Mesodermal cell (in vitro differentiated cells): ENCODE data around the gene KLHL1.

ENCODE experiments used
- H3K27ac ChIP-seq: 2 replicates; pipeline ENCODE4 v1.7.0; 2013; ENCODE audit warnings: mild to moderate bottlenecking, low read depth, low read length, moderate library complexity; ENCODE audit not compliant: severe bottlenecking
- H3K36me3 ChIP-seq: 2 replicates; pipeline ENCODE4 v1.7.1; 2013; ENCODE audit warnings: mild to moderate bottlenecking, low read length, moderate library complexity; ENCODE audit not compliant: control insufficient read depth, insufficient read depth
- H3K4me1 ChIP-seq: one replicate; pipeline ENCODE4 v1.7.1; 2013; ENCODE audit warnings: mild to moderate bottlenecking, low read length; ENCODE audit not compliant: insufficient read depth, control insufficient read depth, poor library complexity, severe bottlenecking
- H3K4me3 ChIP-seq: 2 replicates; pipeline ENCODE4 v1.7.0; 2013; ENCODE audit warnings: low read length, control low read depth, mild to moderate bottlenecking; ENCODE audit not compliant: insufficient read depth, poor library complexity, severe bottlenecking; ENCODE audit errors: extremely low read depth
- H3K9me3 ChIP-seq: 2 replicates; pipeline ENCODE4 v1.7.1; 2013; ENCODE audit warnings: mild to moderate bottlenecking, low read length, moderate library complexity; ENCODE audit not compliant: control insufficient read depth
- WGBS, 2 experiments: methylation state at CpG; one replicate each; pipeline ENCODE4 v1.1.5; 2013; ENCODE audit warnings: missing lambda C conversion rate in 2 of 2; ENCODE audit not compliant: insufficient coverage in 2 of 2; 5-methylcytosine and 5-hydroxymethylcytosine counted together

The KLHL1 gene

DNA sequence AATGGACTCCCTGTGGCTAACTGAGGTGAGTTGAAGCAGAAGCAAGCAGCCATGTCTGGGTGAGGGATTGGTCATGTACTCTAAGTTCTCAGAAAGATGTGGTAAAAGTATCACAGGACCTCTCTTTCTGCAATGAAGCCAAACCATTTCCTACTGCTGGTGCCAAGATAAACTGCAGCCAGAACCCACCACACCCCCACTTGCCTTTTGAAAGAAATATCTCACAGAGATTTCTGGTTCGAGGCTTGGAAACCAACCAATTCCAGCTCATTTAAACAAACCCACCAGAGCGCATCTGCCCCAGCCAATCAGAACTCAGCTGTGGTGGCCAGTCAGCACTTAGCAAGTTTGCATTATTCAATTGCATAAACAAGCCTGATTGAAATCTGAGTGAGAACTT lies 205.2 kb downstream of the KLHL1 start:
- no peaks in the 10 kb centered on the region for H3K9me3 ChIP-seq
- 93 to 100% methylated on average over 1 to 2 of the region's 2 CpGs for WGBS, 2 experiments
- H3K27ac ChIP-seq: no peak overlapping the region
- H3K36me3 ChIP-seq: no peaks in the 10 kb centered on the region
- H3K4me3 ChIP-seq: no peak overlapping the region
- H3K4me1 ChIP-seq: no peaks in the 10 kb centered on the region

DNA sequence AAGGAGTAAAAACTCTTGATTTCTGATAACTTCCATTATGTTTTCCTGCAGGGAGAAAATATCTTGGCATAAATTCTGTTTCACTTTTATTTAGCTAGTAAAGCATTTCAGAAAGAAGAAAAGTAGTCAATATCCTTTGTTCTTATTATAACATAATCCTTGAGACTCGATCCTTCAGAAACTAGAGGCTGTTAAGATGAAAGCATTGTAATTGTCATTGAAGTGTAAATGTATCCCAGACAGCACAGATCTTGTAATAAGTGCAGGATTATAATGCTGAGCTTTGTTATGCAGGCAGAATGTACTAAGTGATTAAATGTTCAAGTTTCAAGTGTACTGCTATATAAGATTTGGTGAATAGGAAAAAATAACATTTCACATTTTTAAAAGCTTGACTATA lies 225.8 kb downstream of the KLHL1 start:
- Histone ChIP-seq H3K4me1 (no peaks in the 10 kb centered on the region), H3K4me3 (no peak overlapping the region), H3K36me3 (no peaks in the 10 kb centered on the region), H3K27ac (no peak overlapping the region), H3K9me3 (no peaks in the 10 kb centered on the region)
- WGBS, 2 experiments: 67% methylated on average over 1 of the region's 1 CpG; no CpG with 5 or more reads in 1 of the 2 experiments

DNA sequence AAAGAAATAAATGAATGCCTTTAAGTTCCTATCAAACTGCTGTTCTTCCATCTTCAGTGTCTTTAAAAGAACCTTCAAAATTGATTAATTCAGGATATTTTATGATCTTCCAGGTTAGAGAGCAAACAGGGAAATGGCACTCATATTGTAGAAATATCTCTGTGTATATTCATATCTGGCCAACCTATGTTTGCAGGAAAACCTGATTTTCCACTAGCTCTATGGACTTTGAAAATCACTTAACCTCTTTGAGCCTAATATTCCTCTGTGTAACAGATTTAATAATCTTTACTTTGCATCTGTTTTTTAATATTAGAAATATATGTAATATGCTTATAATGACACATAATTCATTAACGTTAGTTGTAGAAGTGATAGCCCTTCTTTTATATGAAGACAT lies 228.3 kb downstream of the KLHL1 start:
- Histone ChIP-seq H3K27ac (no peak overlapping the region), H3K9me3 (no peaks in the 10 kb centered on the region), H3K36me3 (no peaks in the 10 kb centered on the region), H3K4me3 (no peak overlapping the region), H3K4me1 (no peaks in the 10 kb centered on the region)
- WGBS, 2 experiments: no CpG with 5 or more reads among the region's 1 CpG

DNA sequence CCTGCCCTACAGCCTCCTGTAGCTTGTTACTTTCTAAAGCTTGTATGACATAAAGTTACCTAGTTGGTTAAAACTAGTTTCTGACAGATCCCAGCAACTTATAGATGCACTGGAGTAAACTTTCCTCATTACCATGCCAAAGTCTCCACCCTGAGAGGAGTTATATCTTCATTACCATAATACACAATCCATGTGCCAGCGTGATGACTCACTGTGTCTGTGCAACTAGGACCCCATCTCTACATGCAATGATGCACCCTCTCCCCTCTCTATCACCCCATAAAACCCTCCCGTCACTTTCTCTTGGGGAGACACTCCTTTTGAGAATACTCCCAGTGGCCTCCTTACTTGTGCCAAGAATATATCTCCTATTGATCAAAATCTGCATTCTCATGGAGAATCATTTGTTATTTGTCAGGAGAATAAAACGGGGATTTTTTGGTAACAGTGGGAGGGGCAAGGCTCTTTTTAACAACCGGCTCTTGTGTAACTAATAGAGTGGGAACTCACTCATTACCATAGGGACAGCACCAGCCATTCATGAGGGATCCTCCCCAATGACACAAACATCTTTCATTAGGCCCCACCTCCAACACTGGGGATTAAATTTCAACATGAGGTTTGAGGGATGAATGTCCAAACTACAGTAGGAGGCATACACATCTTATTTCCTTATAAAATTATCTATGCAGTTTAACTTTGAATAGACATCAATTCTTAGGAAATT lies 235.8 kb downstream of the KLHL1 start:
- Histone ChIP-seq H3K4me3 (no peak overlapping the region), H3K27ac (no peak overlapping the region), H3K9me3 (no peaks in the 10 kb centered on the region), H3K36me3 (no peaks in the 10 kb centered on the region), H3K4me1 (no peaks in the 10 kb centered on the region)
- 90 to 100% methylated on average over 1 of the region's 4 CpGs for WGBS, 2 experiments

DNA sequence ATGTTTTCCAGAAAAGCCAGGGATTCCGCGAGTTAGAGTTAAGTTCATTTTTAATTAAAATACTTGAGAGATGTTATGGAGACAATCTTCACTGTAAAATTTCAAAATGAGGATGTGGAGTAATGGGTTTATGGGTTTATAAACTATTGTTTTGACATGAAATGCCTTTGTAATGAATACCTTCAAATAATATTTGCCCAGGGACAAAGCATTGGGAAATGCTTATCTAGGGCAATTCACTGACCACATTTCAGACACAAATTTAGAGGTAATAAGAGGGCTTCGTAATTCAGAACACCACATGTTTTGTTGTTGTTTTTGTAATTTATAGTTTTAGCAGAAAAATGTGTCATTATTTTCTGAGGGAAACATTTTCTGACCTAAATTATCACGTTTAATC lies 241.7 kb downstream of the KLHL1 start:
- no peaks in the 10 kb centered on the region for H3K9me3 ChIP-seq
- no peaks in the 10 kb centered on the region for H3K36me3 ChIP-seq
- no peak overlapping the region for H3K4me3 ChIP-seq
- WGBS, 2 experiments: 100% methylated on average over 2 of the region's 4 CpGs
- H3K27ac ChIP-seq: no peak overlapping the region
- H3K4me1 ChIP-seq: no peaks in the 10 kb centered on the region

DNA sequence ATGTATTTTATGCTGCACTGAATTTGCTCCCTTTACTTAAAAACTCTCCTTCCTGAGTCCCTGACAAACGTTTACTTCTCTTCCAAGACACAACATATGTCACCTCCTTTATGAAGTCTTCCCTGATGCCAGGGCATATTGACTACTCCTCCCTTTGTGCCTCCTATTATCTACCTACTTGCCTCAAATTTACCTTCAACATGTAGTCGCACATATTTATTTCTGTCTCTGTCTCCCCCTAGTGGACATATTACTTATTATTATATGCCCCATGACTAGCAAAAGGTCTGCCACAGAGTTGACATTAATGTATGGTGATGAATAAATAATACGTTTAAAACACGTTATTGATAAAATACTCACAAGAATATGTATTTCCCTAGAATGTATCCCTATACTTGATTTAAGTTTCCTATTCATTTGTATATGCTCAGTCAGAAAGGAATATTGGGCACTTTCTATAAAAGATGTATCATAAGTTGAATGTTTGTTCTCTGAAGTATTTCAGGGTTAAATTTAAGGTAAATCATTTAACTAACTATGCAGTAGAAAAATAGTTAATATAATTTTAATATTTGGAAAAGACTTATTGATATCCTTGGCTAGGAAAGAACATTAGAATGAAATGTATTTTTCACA lies 250.9 kb downstream of the KLHL1 start:
- Histone ChIP-seq H3K36me3 (no peaks in the 10 kb centered on the region), H3K27ac (no peak overlapping the region), H3K4me3 (no peak overlapping the region), H3K9me3 (no peaks in the 10 kb centered on the region), H3K4me1 (no peaks in the 10 kb centered on the region)
- WGBS, 2 experiments: 0% methylated on average over 1 of the region's 4 CpGs

DNA sequence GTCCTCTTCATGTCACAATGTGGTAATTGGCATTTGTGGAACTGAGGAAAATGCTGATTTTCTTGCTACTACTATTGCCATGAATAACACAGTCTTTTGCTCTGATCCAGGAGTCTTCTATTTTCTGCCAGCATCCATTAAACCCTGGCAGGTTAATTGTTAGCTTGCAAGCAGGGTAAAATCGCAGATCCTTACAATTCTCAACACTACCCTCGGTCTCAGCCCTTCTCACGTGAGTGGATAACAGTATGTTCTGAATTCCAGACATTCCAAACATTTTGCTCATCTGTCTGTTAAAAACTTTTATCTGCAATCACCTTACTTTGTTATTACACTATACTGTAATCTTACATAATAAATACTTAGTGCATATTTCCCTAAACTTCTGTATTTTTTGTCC lies 251.9 kb downstream of the KLHL1 start:
- H3K27ac ChIP-seq: peak overlapping the region; percentile 52
- H3K9me3 ChIP-seq: no peaks in the 10 kb centered on the region
- WGBS, 2 experiments: 11% methylated on average over 3 of the region's 3 CpGs; no CpG with 5 or more reads in 1 of the 2 experiments
- H3K4me1 ChIP-seq: no peaks in the 10 kb centered on the region
- no peak overlapping the region for H3K4me3 ChIP-seq
- H3K36me3 ChIP-seq: no peaks in the 10 kb centered on the region

DNA sequence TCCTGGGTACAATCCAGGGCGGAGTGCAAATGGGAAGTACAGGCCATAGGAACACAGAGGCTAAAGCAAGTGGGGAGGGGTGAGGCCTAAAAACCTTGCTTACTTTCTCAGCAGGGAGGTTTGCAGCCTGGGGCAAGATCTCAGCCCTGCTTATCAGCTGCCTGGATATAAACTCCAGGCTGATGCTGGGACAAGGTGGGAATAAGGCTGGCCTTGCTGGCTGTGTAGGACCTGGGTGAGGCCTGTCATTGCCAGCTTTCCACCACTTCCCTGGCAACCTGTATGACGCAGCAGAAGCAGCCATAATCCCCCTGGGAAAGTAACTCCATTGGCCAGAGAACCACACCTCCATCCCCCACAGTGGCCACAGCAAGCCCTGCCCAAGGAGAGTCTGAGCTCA lies 279.7 kb downstream of the KLHL1 start:
- WGBS, 2 experiments: 100% methylated on average over 1 of the region's 2 CpGs; no CpG with 5 or more reads in 1 of the 2 experiments
- Histone ChIP-seq H3K9me3 (no peaks in the 10 kb centered on the region), H3K27ac (no peak overlapping the region), H3K36me3 (no peaks in the 10 kb centered on the region), H3K4me3 (no peak overlapping the region), H3K4me1 (no peaks in the 10 kb centered on the region)

DNA sequence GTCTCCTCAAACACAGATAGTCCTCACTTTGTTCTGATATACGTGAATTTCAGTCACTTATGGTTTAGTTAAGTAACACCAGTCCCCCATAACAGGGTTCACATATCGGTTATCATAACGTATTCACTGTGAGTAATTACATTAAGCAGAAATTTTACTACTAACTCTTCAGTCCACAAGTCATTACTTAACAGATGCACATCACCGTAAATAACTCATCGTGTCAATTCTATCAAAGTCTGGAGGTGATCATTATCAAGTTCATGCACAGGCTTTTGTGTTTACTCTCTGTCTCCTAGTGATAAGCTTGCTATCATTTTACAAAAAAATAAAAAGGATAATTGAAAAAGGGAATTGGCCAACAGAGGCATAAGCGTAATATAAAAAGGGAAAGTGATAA lies 288.1 kb downstream of the KLHL1 start:
- H3K27ac ChIP-seq: no peak overlapping the region
- H3K9me3 ChIP-seq: no peaks in the 10 kb centered on the region
- WGBS, 2 experiments: 100% methylated on average over 3 to 4 of the region's 6 CpGs
- no peaks in the 10 kb centered on the region for H3K36me3 ChIP-seq
- H3K4me1 ChIP-seq: no peaks in the 10 kb centered on the region
- H3K4me3 ChIP-seq: no peak overlapping the region

DNA sequence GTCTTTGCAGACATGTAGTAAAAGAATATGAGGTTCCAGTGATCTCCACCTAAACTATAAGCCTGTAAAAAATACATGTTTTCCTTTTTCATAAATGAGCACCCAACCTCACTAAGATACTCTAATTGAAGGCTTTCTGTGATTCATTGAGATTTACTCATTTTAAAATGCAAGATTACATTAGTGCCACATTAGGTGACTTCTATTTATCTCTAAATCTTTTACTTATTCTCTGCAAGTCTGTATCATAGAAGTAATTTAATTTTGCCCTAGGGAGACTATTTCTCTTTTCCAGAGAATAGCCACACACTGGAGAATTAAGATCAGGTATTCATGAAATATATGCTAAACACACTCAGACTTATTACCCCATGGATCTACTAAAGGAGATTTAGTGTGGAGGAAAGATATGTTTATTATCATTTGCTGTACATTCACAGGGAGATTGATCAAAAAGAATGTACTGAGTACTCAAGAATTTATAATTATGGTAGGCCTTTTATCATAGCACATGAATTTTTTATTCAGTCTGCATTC lies 290.9 kb downstream of the KLHL1 start:
- Histone ChIP-seq H3K36me3 (no peaks in the 10 kb centered on the region), H3K27ac (no peak overlapping the region), H3K4me3 (no peak overlapping the region), H3K9me3 (no peaks in the 10 kb centered on the region), H3K4me1 (no peaks in the 10 kb centered on the region)

DNA sequence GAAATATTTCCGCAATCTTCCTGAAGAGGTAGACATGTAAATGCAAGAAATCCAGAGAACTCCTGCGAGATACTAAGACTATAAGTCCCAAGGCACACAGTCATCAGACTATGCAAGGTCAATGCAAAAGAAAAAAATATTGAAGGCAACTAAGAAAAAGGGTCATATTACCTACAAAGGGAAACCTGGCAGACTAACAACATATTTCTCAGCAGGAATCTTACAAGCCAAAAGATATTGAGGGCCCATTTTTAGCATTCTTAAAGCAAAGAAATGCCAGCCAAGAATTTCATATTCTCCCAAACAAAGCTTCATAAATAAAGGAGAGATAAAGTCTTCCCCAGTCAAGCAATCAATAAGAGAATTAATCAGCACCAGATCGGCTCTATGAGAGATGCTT lies 299.1 kb downstream of the KLHL1 start:
- H3K36me3 ChIP-seq: no peaks in the 10 kb centered on the region
- no peak overlapping the region for H3K4me3 ChIP-seq
- WGBS, 2 experiments: 71 to 100% methylated on average over 1 of the region's 3 CpGs
- H3K4me1 ChIP-seq: no peaks in the 10 kb centered on the region
- H3K9me3 ChIP-seq: no peaks in the 10 kb centered on the region
- no peak overlapping the region for H3K27ac ChIP-seq
